ENCODE data around the gene MACC1. TPM values are rescaled to one million over a fixed set of nuclear protein-coding genes. Genes with fewer than 3 reads are reported as not detected.

The MACC1 gene
- total RNA-seq, 1 donor from 2014 or later, result 24.7 TPM

DNA sequence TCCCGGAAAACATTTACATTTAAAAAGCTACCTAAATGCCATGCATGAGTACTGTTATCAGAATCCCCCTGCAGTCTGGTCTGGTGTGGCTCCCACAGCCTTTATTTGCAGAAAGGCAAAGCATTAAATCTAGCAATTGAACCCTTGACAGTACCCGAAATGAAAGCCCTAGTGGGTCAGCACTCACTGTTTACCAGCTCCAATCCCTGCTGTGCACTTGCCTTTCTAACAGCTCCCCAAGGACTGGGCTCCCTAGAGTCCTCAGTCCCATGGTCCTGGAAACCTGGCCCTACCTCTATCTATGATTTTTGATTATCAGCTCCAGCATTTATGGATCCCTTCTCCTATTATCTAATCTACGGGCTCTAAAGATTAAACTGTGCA, 1.9 kb upstream of the MACC1 start:
- no peak for DNase-seq
- Histone ChIP-seq H3K27me3 (ENCODE audit: low read depth) (no peaks in the 10 kb centered on the region), H3K9me3 (no peaks in the 10 kb centered on the region), H3K4me1 (peaks cover 40% of the 10 kb centered on the region), H3K27ac (peak overlapping the region; percentile 79), H3K4me3 (no peak overlapping the region), H3K36me3 (no peaks in the 10 kb centered on the region)
- intact Hi-C loops (cut with DNase I), result no loop called here
- ATAC-seq, result no peak
- no peak for TF ChIP-seq CTCF (IDR thresholded peaks at IDR 0.05)

DNA sequence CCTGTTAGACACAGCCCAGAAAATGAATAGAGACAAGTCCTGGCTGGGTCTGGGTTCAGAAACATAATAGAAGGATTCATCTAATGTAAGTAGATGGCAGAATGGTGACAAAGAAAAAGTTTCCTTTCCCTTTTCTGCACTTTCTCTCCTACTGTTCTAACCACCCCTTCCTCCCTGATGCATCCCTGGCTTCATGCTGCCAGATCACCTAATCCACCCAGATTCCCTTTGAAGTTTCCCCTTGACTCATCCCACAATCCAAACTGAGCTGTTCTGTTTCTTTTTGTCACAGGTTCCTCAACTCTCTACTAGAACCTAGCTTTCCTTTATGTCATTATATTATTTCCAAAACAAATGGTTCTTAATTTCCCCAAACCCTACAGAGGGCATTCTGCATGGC, 1.1 kb upstream of the MACC1 start:
- Histone ChIP-seq H3K4me3 (no peak overlapping the region), H3K27ac (peak overlapping the region; percentile 62), H3K4me1 (peaks cover 40% of the 10 kb centered on the region), H3K9me3 (no peaks in the 10 kb centered on the region), H3K27me3 (ENCODE audit: low read depth) (no peaks in the 10 kb centered on the region), H3K36me3 (no peaks in the 10 kb centered on the region)
- intact Hi-C loops (cut with DNase I), result no loop called here
- DNase-seq (no peak), ATAC-seq (no peak)
- TF ChIP-seq CTCF (IDR thresholded peaks at IDR 0.05), result no peak

DNA sequence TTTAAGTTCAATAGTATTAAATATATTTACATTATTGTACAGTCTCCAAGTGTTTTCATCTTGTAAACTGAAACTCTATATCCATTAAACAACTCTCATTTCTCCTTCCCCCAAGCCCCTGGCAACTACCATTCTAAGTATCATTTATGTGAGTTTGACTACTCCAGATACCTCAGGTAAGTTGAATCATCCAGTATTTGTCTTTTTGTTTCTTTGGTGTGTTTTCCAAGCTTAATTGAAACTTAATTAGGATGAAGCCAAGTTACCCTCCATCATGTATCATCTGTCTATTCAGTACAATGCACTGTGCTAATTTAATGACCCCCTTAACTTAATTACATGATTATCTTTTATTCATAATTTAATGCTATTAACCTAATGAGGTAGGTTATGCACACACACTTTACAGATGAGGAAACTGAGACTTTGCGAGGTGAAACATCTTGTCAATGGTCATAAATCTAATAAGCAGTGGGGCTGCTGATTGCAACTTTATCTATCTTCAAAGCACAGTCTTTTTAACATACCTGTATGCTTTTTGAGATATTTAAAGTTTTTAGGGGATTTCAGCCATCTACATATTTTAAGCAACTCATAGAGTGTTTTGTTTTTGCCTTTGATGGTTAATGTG, 663 bp downstream of the MACC1 start:
- Histone ChIP-seq H3K36me3 (no peaks in the 10 kb centered on the region), H3K4me3 (peak overlapping the region; percentile 42), H3K9me3 (no peaks in the 10 kb centered on the region), H3K27me3 (ENCODE audit: low read depth) (no peaks in the 10 kb centered on the region), H3K4me1 (peaks cover 38% of the 10 kb centered on the region), H3K27ac (peak overlapping the region; percentile 62)
- no peak for TF ChIP-seq CTCF (IDR thresholded peaks at IDR 0.05)
- no peak for ATAC-seq
- DNase-seq, result no peak
- intact Hi-C loops (cut with DNase I), result no loop called here

- H3K9me3 ChIP-seq, result no peaks in the 10 kb centered on the region
- peak in 1 of 2 donors; percentile 23 for ATAC-seq
- no peak overlapping the region for H3K27ac ChIP-seq
- no peaks in the 10 kb centered on the region for H3K36me3 ChIP-seq
- intact Hi-C loops (cut with DNase I), result no loop called here
- H3K4me3 ChIP-seq, result peak overlapping the region; percentile 42
- H3K27me3 ChIP-seq (ENCODE audit: low read depth), result no peaks in the 10 kb centered on the region
- TF ChIP-seq CTCF (IDR thresholded peaks at IDR 0.05), result no peak
- DNase-seq, result peak; percentile 52
- H3K4me1 ChIP-seq, result peaks cover 23% of the 10 kb centered on the region
Observed at GRCh38 chr7:20214921-20215669, 2.1 kb downstream of the MACC1 start.

- DNase-seq (no peak), ATAC-seq (no peak)
- Histone ChIP-seq H3K27ac (no peak overlapping the region), H3K4me1 (peaks cover 16% of the 10 kb centered on the region), H3K4me3 (no peak overlapping the region), H3K36me3 (no peaks in the 10 kb centered on the region), H3K27me3 (ENCODE audit: low read depth) (no peaks in the 10 kb centered on the region), H3K9me3 (no peaks in the 10 kb centered on the region)
- TF ChIP-seq CTCF (IDR thresholded peaks at IDR 0.05), result no peak
- intact Hi-C loops (cut with DNase I), result no loop called here
Observed at GRCh38 chr7:20214132-20214531, 3.1 kb downstream of the MACC1 start.

Data from lower lobe of right lung (tissue), 2 donors.